ENCODE measurements around the gene SNRPA.
"Not testable (repeated sequence)": the region's sequence is repeated elsewhere in the genome, so short reads cannot be mapped to it uniquely, and the experiment has no call there.

SNRPA gene

GRCh38 chr19:40777645-40777936 is 26.6 kb downstream of the SNRPA start:
- DNase-seq (ENCODE audit: low read depth) = no peak

DNA sequence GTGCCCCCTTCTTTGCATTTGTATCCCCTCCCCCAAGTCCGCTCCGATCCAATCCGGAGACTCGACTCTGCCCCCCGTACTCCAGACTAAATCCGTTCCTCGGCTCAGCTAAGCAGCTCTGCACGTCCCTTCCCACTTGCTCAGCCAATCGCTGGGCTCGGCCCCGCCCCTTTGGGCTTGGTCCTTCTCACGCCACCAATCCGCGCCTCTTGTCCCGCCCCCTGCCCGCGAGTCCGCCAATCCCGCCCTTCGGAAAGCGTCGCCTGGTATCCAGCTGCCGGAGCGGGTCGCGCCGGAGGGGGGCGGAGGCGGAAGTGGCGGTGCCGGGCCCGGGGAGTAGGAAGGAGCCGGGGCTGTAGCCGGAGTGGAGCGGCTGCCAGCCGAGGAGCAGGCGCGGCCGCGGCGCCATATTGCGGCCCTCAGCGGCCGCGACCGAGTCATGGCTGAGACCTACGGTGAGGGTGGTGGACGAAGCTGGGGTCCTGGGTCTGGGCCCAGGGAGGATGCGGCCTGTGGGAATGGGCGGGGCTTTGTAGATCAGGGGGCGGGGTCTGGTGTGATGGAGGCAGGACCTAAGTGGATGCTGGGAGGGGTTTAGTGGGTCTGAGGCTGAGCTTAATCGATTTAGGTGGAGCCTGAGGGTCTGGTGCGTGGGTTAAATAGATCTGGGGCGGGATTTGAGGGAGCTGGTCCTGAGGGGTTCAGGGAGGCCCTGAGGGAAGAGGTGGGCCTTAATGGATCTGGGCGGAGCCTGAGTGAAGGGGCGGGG is 27.1 kb downstream of the SNRPA start, which contains the start of gene RAB4B:
RAB4B (plus strand) TSS at position 311 of the 769 bp plus-strand sequence; CDS start at position 440, 129 bp downstream.
- peak; percentile 99 for DNase-seq (ENCODE audit: low read depth)

DNA sequence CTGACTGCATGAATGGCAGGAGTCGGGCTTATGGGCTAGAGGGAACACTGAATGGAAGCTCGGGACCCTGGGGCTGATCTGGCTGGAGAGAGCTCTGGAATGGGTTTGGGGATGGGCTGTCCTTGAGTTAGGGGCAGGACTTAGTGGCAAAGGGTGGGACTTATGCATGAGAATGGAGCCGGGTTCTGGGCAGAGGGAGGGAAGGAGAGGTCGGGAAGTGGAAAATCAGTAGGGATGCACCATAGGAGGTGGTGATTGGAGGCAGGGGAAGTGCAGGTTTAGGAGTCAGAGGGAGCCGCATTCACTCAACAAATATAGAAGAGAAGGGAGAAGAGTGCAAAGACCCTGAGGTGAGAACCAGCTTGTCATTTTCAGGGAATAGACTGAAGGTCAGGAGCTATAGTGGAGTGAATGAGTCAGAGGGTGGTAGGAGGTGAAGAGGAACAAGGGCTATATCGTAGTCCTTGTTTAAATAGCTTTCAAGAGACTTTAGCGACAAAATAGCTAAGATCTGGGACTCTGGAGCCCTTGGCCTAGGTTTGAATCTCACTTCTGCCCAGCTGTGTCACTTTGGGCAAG is 27.8 kb downstream of the SNRPA start:
- DNase-seq (ENCODE audit: low read depth) = no peak

GRCh38 chr19:40780582-40780981 is 29.6 kb downstream of the SNRPA start:
- DNase-seq (ENCODE audit: low read depth) = no peak

- no peak for DNase-seq (ENCODE audit: low read depth)
Observed at GRCh38 chr19:40781140-40781539, 30.1 kb downstream of the SNRPA start.

GRCh38 chr19:40783711-40784110 is 32.7 kb downstream of the SNRPA start:
- DNase-seq (ENCODE audit: low read depth) = no peak

DNA sequence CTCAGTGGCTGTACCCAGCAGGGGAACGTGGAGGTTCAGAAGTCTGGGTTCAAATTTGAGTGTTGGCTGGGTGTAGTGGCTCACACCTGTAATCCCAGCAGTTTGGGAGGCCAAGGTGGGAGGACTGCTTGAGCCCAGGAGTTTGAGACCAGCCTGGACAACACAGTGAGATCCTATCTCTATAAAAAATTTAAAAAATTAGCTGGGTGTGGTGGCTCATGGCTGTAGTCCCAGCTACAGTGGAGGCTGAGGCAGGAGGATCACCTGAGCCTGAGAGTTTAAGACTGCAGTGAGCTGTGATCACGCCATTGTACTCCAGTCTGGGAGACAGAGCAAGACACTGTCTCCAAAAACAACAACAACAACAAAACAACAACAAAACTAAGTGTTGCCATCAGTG is 33.1 kb downstream of the SNRPA start:
- not testable (repeated sequence) for DNase-seq (ENCODE audit: low read depth)

DNA sequence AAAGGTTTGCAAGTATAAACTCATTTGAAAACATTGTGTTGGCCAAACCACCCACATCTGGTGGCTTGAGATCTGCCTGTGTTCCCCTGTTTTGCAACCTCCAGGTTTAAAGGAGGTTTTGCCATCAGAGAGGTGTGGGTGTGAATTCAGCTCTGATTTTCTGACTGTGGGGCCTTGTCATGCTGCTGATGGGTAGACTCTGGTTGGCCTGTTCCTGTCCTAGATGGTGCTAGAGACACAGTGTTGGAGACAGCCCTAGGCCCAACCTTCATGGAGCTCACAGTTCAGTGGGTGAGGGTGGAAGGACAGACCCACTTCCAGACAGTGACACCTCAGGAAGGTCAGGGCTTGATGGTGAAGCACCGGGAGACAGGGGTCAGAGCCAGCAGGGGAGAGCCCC is 34.5 kb downstream of the SNRPA start:
- DNase-seq (ENCODE audit: low read depth) = no peak

DNA sequence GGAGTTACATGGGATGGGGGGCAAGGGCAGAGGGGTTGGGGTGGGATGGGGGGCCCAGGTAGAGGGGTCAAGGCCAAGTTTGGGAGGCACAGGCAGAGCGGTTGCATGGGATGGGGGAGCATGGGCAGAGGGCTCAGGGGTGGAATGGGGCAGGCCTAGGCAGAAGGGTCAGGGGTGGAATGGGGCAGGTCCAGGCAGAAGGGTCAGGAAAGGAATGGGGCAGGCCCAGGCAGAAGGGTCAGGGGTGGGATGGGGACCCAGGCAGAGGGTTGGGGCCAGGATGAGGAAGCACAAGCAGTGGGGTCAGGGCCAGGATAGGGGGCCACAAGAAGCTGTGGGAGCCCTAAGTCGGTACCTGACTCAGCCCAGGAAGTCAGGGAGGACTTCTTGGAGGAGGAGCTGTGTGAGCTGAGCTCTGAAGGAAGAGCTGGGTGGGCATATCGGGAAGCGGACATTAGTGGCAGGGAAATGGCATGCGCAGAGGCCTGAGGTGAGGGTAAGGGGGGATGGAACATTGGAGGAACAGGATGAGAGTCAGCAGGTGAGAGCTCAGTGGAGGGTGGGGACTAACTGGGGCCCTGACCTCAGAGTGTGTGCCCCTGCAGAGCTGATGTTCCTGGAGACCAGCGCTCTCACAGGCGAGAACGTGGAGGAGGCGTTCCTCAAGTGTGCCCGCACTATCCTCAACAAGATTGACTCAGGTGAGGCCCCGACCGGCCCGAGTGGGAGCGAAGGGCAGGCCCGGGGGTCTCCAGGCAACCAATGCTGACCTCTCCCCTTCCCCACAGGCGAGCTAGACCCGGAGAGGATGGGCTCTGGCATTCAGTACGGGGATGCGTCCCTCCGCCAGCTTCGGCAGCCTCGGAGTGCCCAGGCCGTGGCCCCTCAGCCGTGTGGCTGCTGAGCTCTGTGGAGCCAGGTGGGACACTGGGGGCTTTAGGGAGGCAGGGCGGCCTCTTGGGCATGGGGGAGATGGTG is 35.3 kb downstream of the SNRPA start:
- DNase-seq (ENCODE audit: low read depth) = no peak

GRCh38 chr19:40791349-40791748 is 40.3 kb downstream of the SNRPA start:
- DNase-seq (ENCODE audit: low read depth) = no peak

- DNase-seq (ENCODE audit: low read depth) = no peak
Observed at GRCh38 chr19:40791996-40792395, 41.0 kb downstream of the SNRPA start.

GRCh38 chr19:40797166-40797962 is 46.4 kb downstream of the SNRPA start:
- DNase-seq (ENCODE audit: low read depth) = no peak

DNA sequence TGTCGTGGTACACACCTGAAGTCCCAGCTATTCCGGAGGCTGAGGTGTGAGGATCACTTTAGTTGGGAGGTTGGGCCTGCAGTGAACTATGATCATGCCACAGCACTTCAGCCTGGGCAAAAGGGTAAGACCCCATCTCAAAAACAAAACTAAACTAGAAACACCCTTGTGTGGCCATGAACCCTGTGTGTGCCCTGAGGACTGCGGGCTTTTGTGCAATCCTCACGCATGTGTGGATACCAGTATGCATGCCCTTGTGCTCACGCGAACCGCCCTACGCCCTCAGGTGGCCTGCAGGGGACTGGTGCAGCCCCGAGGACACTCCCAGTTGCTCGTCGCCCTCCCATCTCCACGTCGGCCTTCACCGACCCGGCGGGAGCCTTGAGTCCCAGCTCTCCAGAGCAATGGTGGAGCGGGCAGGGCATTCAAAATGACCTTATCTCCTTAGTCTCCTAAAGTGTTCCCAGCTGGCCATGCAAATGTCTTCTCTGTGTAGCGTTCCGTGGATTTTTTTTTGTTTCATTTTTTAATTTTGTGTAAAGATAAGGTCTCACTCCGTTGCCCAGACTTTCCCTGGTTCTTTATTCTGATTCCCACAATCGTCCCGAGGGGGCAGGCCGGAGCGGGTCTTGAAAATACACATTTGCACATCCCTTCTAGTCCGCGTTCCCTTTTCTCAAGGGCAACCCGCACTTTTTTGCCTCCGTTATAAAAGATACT is 47.1 kb downstream of the SNRPA start:
- DNase-seq (ENCODE audit: low read depth) = no peak

- DNase-seq (ENCODE audit: low read depth) = peak; percentile 100
Observed at GRCh38 chr19:40798683-40799557, 47.9 kb downstream of the SNRPA start, which contains the start of gene EGLN2. Gene EGLN2 (plus strand): TSS chr19:40799191. CDS start chr19:40800573, 1,382 bp downstream.

- no peak for DNase-seq (ENCODE audit: low read depth)
Observed at GRCh38 chr19:40799558-40800338, 48.7 kb downstream of the SNRPA start.

DNA sequence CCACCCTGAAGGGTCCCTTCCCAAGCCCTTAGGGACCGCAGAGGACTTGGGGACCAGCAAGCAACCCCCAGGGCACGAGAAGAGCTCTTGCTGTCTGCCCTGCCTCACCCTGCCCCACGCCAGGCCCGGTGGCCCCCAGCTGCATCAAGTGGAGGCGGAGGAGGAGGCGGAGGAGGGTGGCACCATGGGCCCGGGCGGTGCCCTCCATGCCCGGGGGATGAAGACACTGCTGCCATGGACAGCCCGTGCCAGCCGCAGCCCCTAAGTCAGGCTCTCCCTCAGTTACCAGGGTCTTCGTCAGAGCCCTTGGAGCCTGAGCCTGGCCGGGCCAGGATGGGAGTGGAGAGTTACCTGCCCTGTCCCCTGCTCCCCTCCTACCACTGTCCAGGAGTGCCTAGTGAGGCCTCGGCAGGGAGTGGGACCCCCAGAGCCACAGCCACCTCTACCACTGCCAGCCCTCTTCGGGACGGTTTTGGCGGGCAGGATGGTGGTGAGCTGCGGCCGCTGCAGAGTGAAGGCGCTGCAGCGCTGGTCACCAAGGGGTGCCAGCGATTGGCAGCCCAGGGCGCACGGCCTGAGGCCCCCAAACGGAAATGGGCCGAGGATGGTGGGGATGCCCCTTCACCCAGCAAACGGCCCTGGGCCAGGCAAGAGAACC is 49.5 kb downstream of the SNRPA start:
- DNase-seq (ENCODE audit: low read depth) = no peak

DNA sequence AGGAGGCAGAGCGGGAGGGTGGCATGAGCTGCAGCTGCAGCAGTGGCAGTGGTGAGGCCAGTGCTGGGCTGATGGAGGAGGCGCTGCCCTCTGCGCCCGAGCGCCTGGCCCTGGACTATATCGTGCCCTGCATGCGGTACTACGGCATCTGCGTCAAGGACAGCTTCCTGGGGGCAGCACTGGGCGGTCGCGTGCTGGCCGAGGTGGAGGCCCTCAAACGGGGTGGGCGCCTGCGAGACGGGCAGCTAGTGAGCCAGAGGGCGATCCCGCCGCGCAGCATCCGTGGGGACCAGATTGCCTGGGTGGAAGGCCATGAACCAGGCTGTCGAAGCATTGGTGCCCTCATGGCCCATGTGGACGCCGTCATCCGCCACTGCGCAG is 50.0 kb downstream of the SNRPA start:
- DNase-seq (ENCODE audit: low read depth) = no peak

- DNase-seq (ENCODE audit: low read depth) = no peak
Observed at GRCh38 chr19:40801426-40802299, 50.7 kb downstream of the SNRPA start.
